Sciatic nerve (tissue), 2 donors: ENCODE data around the gene GAK. TPM values are rescaled to one million over a fixed set of nuclear protein-coding genes. Genes with fewer than 3 reads are reported as not detected.
"Not testable (repeated sequence)": the region's sequence is repeated elsewhere in the genome, so short reads cannot be mapped to it uniquely, and the experiment has no call there.

Source experiments
- ATAC-seq: fragments of 200-7000 bp; cut with Tn5 transposase; one replicate; pipeline ENCODE4 v1.9.1; 2020; ENCODE audit warnings: mild to moderate bottlenecking, moderate library complexity
- DNase-seq: peaks from one replicate; pipeline ENCODE4 v3.0.0-alpha.2; 2020; ENCODE audit warnings: low spot score
- intact Hi-C: fragments of 100-400 bp; cut with DNase I; formaldehyde crosslinking; loops from one replicate; pipeline ENCODE4 v1.14.2; 2022
- total RNA-seq: library from RNA; stranded (reverse); fragmentation: NEBNext Ultra II Directional; extraction: Animal tissue kit (Norgen Biotek cat#: 25700); gene quantifications from one replicate; pipeline ENCODE4 v1.2.1, GENCODE V29; 2021
- donor health status: DM: no; HTN: no; CAD: no.
- donor health status: DM: no; HTN: no; CAD: no.

The GAK gene
- total RNA-seq, 1 donor from 2014 or later, result 96.6 TPM

GRCh38 chr4:955161-955921, 23.2 kb upstream of the GAK start:
- DNase-seq (peak; percentile 51), ATAC-seq (no peak)
- intact Hi-C loops, result no loop called here

DNA sequence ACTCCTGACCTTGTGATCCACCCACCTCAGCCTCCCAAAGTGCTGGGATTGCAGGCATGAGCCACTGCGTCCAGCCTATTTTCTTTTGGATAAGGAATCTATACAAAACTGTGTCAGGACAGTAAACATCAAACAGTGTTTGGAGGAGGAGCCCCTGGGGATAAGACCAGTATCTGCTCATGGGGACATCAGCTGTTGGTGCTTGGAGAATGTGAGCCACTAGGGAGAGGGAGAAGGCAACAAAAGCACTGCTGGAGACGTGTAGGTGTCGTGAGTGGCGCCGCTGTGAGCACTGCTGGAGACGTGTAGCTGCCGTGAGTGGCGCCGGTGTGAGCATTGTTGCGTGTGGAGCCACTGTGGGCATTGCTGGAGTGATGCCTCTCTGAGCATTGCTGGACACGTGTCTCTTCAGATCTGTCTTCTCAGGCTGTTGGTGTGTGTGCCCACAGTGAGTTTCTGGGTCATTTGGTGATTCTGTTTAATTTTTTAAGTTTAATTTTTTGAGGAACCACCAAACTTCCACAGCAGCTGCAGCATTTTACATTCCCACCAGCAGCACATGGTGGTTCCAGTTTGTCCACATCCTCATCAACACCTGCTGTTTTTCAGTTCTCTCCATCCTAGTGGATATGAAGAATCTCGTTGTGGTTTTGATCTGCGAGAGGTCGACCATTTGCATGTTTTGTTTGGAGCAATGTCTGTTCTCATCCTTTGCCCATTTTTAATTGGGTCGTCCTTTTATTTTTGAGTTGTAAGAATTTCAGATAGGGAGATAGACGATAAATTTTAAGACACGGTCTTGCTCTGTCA, 22.3 kb upstream of the GAK start:
- intact Hi-C loops, result no loop called here
- DNase-seq (no peak), ATAC-seq (no peak)

DNA sequence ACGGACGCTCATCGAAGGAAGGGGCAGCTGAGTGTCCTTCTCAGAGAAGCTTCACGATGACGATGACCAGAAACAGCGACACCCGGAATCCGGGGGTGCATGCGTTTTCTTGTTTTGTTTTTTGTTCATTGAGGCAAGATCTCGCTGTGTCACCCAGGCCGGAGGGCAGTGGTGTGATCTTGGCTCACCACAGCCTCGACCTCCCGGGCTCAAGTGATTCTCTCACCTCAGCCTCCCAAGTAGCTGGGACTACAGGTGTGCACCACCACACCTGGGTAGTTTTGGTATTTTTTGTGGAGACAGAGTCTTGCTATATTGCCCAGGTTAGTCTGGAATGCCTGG, 21.4 kb upstream of the GAK start:
- ATAC-seq (no peak), DNase-seq (peak; percentile 34)
- intact Hi-C loops, result no loop called here

GRCh38 chr4:952881-953573, 20.9 kb upstream of the GAK start:
- no peak for ATAC-seq
- intact Hi-C loops, result no loop called here
- DNase-seq, result peak; percentile 51

DNA sequence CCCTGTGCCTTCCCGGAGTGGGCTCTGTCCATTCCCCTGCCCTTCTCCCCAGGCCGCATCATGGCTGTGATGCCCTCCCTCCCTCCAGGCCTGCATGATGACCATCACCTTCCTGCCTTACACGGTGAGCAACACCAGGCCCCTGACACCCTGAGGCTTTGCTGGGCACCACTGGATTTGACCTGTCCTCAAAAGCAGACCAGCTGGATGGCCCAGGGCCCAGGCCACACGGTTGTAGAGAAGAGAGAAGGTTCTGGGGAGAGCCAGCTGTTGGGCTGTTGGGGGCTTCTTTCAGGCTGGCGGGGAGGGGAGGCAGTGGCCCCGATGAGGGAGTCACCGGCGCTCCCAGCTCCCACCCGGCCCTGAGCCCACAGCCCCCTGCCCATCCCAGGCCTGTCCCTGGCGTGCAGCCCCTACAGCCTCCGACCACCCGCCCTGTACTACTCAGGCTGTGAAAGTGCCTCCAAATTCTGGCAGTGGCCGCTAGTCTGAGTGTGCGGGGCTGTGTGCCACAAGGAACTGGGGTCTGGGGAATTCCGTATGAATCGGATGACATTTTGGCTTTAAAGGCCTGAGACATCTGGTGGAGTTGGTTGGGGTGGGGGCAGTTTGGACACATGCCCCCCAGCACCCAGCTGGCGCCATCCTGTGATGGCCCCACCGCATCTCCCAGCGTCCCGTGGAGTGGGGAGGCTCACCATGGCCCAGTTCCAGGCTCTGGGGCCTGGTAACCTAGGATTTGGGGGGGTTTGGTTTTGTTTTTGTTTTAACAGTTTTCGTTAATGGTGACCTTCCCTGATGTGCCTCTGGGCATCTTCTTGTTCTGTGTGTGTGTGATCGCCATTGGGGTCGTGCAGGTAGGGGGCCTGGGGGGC, 19.7 kb upstream of the GAK start:
- no peak for ATAC-seq
- DNase-seq, result peak; percentile 45
- intact Hi-C loops, result no loop called here

GRCh38 chr4:951186-951585, 19.1 kb upstream of the GAK start:
- intact Hi-C loops, result no loop called here
- DNase-seq (peak; percentile 43), ATAC-seq (no peak)

- intact Hi-C loops, result no loop called here
- ATAC-seq, result no peak
- peak; percentile 38 for DNase-seq
These were observed 18.3 kb upstream of the GAK start for GRCh38 chr4:950136-951020.

- DNase-seq (peak; percentile 43), ATAC-seq (no peak)
- intact Hi-C loops, result no loop called here
These were observed 17.5 kb upstream of the GAK start for GRCh38 chr4:949656-950055.

DNA sequence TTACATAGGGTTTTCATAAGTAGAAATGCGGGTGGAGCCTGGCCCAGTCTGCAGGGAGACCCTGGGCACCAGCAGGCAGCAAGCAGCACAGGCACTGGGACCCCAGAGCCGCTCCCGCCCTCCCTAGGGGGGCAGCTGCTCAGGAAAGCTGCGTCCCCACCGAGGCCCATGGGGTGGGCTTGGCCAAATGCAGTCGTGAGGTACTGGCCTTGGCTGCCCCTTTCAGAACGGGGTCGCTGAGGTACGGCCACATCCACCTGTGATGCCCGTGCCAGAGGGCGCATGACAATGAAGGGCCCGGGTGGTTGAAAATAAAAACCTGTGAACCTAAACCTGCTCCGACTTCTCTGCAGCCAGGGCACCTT, 16.8 kb upstream of the GAK start:
- no peak for ATAC-seq
- intact Hi-C loops, result no loop called here
- DNase-seq, result peak; percentile 43

- no peak for ATAC-seq
- DNase-seq, result peak; percentile 50
- intact Hi-C loops, result no loop called here
These were observed 16.2 kb upstream of the GAK start for GRCh38 chr4:948101-948935.

- DNase-seq (peak; percentile 48), ATAC-seq (no peak)
- intact Hi-C loops, result no loop called here
These were observed 15.4 kb upstream of the GAK start for GRCh38 chr4:947491-947971.

GRCh38 chr4:946517-947471, 14.7 kb upstream of the GAK start:
- ATAC-seq (no peak), DNase-seq (no peak)
- intact Hi-C loops, result no loop called here

GRCh38 chr4:946103-946450, 14.0 kb upstream of the GAK start:
- DNase-seq, result no peak
- intact Hi-C loops, result no loop called here
- ATAC-seq, result no peak

- DNase-seq (peak; percentile 47), ATAC-seq (peak; percentile 33)
- intact Hi-C loops, result no loop called here
These were observed 13.4 kb upstream of the GAK start for GRCh38 chr4:945274-946102.

GRCh38 chr4:939508-939907, 7.4 kb upstream of the GAK start:
- intact Hi-C loops, ATAC-seq: not testable (repeated sequence)

More at GRCh38 chr4:939508-939907, 7.4 kb upstream of the GAK start:
- DNase-seq, result not testable (repeated sequence)
